ENCODE results near the gene ARGFX. TPM values are rescaled to one million over a fixed set of nuclear protein-coding genes. Genes with fewer than 3 reads are reported as not detected.

ARGFX gene
- polyA plus RNA-seq, 1 of the 3 experiments (the other 2 are of a cell fraction), result not detected

GRCh38 chr3:121545574-121546455 is 21.9 kb upstream of the ARGFX start, which contains the start of gene POLQ:
Gene POLQ (minus strand): TSS chr3:121545988. CDS start chr3:121545877, 111 bp downstream.
- Histone ChIP-seq H3K27me3 (ENCODE audit: insufficient read depth) (no peaks in the 10 kb centered on the region), H3K4me2 (peak within 1 kb of the TSS; percentile 84), H2AFZ (ENCODE audit: low read depth) (peak within 1 kb of the TSS; percentile 100), H3K27ac (ENCODE audit: low read depth in 2 of 2, low read length in 1 of 2) (peak within 1 kb of the TSS; percentile 55 to 78), H3K9ac (peak within 1 kb of the TSS; percentile 67), H3K9me2 (no peaks in the 10 kb centered on the region), H3K4me1 (ENCODE audit: control insufficient read depth in 1 of 2, insufficient read depth in 2 of 2, low read depth in 1 of 2, low read length in 1 of 2) (peaks cover 0 to 6% of the 10 kb centered on the region in 2 experiments; a peak in 2 of 4 replicates), H3K4me3 (ENCODE audit: low read depth in 2 of 2, low read length in 1 of 2) (peak within 1 kb of the TSS; percentile 73 to 90), H4K20me1 (ENCODE audit: insufficient read depth) (no peaks in the 10 kb centered on the region), H3K36me3 (replicated peaks in 1 of 2; ENCODE audit: control insufficient read depth in 1 of 2, insufficient read depth in 2 of 2, low read length in 1 of 2) (no peaks in the 10 kb centered on the region), H3K9me3 (no peaks in the 10 kb centered on the region), H3F3A (replicated peaks; ENCODE audit: insufficient read depth) (peaks cover 13% of the 10 kb centered on the region), H3K79me2 (ENCODE audit: insufficient read depth) (peaks cover 34% of the 10 kb centered on the region)
- ChIA-PET CTCF (interaction anchor here (0.6 to 3.4 kb wide), 18 partner anchors 8 to 1479 kb away, joined by 3 to 28 read pairs (median 4); partner anchors contain the start of genes FAM162A and PARP14), POLR2A (interaction anchor here (0.6 kb wide), 1 partner anchor 1883 kb away, joined by 3 read pairs; no protein-coding TSS in a partner anchor)
- DNase-seq, result peak; percentile 92
- 3% methylated on average over 22 of the region's 42 CpGs for WGBS (ENCODE audit: low lambda C conversion rate)
- no peak for TF ChIP-seq TEAD4 (IDR thresholded peaks at IDR 0.05; ENCODE audit: borderline replicate concordance, insufficient read depth)
- TF ChIP-seq, protein P1, sequence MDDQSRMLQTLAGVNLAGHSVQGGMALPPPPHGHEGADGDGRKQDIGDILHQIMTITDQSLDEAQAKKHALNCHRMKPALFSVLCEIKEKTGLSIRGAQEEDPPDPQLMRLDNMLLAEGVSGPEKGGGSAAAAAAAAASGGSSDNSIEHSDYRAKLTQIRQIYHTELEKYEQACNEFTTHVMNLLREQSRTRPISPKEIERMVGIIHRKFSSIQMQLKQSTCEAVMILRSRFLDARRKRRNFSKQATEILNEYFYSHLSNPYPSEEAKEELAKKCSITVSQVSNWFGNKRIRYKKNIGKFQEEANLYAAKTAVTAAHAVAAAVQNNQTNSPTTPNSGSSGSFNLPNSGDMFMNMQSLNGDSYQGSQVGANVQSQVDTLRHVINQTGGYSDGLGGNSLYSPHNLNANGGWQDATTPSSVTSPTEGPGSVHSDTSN (IDR thresholded peaks at IDR 0.05), result peak; percentile 19; the same call in 1 of the 2 replicates
- TF ChIP-seq, protein P2, sequence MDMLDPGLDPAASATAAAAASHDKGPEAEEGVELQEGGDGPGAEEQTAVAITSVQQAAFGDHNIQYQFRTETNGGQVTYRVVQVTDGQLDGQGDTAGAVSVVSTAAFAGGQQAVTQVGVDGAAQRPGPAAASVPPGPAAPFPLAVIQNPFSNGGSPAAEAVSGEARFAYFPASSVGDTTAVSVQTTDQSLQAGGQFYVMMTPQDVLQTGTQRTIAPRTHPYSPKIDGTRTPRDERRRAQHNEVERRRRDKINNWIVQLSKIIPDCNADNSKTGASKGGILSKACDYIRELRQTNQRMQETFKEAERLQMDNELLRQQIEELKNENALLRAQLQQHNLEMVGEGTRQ (IDR thresholded peaks at IDR 0.05; ENCODE audit: borderline replicate concordance, low read depth, low read length), result no peak
- peak; percentile 79; the same call in 1 of the 2 replicates for TF ChIP-seq POLR2AphosphoS5 (IDR thresholded peaks at IDR 0.05; ENCODE audit: low read depth, low read length)
- TF ChIP-seq, protein P3, sequence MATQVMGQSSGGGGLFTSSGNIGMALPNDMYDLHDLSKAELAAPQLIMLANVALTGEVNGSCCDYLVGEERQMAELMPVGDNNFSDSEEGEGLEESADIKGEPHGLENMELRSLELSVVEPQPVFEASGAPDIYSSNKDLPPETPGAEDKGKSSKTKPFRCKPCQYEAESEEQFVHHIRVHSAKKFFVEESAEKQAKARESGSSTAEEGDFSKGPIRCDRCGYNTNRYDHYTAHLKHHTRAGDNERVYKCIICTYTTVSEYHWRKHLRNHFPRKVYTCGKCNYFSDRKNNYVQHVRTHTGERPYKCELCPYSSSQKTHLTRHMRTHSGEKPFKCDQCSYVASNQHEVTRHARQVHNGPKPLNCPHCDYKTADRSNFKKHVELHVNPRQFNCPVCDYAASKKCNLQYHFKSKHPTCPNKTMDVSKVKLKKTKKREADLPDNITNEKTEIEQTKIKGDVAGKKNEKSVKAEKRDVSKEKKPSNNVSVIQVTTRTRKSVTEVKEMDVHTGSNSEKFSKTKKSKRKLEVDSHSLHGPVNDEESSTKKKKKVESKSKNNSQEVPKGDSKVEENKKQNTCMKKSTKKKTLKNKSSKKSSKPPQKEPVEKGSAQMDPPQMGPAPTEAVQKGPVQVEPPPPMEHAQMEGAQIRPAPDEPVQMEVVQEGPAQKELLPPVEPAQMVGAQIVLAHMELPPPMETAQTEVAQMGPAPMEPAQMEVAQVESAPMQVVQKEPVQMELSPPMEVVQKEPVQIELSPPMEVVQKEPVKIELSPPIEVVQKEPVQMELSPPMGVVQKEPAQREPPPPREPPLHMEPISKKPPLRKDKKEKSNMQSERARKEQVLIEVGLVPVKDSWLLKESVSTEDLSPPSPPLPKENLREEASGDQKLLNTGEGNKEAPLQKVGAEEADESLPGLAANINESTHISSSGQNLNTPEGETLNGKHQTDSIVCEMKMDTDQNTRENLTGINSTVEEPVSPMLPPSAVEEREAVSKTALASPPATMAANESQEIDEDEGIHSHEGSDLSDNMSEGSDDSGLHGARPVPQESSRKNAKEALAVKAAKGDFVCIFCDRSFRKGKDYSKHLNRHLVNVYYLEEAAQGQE (IDR thresholded peaks at IDR 0.05; ENCODE audit: low read depth, low read length), result no peak; the same call in 1 of the 2 replicates
- TF ChIP-seq MEF2A (IDR thresholded peaks at IDR 0.05; ENCODE audit: borderline replicate concordance, low read depth), result no peak
- TF ChIP-seq, protein P4, sequence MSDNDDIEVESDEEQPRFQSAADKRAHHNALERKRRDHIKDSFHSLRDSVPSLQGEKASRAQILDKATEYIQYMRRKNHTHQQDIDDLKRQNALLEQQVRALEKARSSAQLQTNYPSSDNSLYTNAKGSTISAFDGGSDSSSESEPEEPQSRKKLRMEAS (IDR thresholded peaks at IDR 0.05; ENCODE audit: low read depth), result peak; percentile 75
- TF ChIP-seq USF1 (IDR thresholded peaks at IDR 0.05; ENCODE audit: borderline replicate concordance, low read depth), result no peak
- TF ChIP-seq CHD2 (IDR thresholded peaks at IDR 0.05; ENCODE audit: low read length, partially characterized antibody), result peak; percentile 82
- TF ChIP-seq RAD21 (IDR thresholded peaks at IDR 0.05; ENCODE audit: low read length), result no peak
- TF ChIP-seq RFX5 (IDR thresholded peaks at IDR 0.05; ENCODE audit: low read length), result no peak; the same call in 1 of the 2 replicates
- no peak for TF ChIP-seq FOSL2 (IDR thresholded peaks at IDR 0.05; ENCODE audit: borderline replicate concordance, low read depth)
- TF ChIP-seq NRF1 (IDR thresholded peaks at IDR 0.05; ENCODE audit: low read depth, low read length), result no peak
- TF ChIP-seq EP300 (IDR thresholded peaks at IDR 0.05; ENCODE audit: borderline replicate concordance in 1 of 2, low read depth in 1 of 2, low read length in 1 of 2), result no peak
- no peak for TF ChIP-seq RXRA (IDR thresholded peaks at IDR 0.05; ENCODE audit: borderline replicate concordance, low read depth)
- TF ChIP-seq TCF12 (IDR thresholded peaks at IDR 0.05), result peak; percentile 35; the same call in 1 of the 2 replicates
- TF ChIP-seq, protein P5, sequence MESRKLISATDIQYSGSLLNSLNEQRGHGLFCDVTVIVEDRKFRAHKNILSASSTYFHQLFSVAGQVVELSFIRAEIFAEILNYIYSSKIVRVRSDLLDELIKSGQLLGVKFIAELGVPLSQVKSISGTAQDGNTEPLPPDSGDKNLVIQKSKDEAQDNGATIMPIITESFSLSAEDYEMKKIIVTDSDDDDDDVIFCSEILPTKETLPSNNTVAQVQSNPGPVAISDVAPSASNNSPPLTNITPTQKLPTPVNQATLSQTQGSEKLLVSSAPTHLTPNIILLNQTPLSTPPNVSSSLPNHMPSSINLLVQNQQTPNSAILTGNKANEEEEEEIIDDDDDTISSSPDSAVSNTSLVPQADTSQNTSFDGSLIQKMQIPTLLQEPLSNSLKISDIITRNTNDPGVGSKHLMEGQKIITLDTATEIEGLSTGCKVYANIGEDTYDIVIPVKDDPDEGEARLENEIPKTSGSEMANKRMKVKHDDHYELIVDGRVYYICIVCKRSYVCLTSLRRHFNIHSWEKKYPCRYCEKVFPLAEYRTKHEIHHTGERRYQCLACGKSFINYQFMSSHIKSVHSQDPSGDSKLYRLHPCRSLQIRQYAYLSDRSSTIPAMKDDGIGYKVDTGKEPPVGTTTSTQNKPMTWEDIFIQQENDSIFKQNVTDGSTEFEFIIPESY (IDR thresholded peaks at IDR 0.05; ENCODE audit: borderline replicate concordance, low read depth), result no peak
- TF ChIP-seq YY1 (IDR thresholded peaks at IDR 0.05; ENCODE audit: low read depth), result peak; percentile 79
- peak; percentile 92 for TF ChIP-seq GABPA (IDR thresholded peaks at IDR 0.05; ENCODE audit: low read depth)
- TF ChIP-seq MXI1 (IDR thresholded peaks at IDR 0.05; ENCODE audit: low read depth, low read length), result peak; percentile 89
- TF ChIP-seq GATA2 (CRISPR knock-in tag; IDR thresholded peaks at IDR 0.05), result no peak
- no peak for TF ChIP-seq FOXJ3 (CRISPR knock-in tag; IDR thresholded peaks at IDR 0.05)
- no peak for TF ChIP-seq EZH2phosphoT487 (IDR thresholded peaks at IDR 0.05; ENCODE audit: borderline replicate concordance, low read depth)
- peak; percentile 96 for TF ChIP-seq ELF1 (IDR thresholded peaks at IDR 0.05)

Data from SK-N-SH (cell line).